CD4-positive, alpha-beta T cell treated with Interferon gamma for 1 hour (primary cell): Measurements from ENCODE around the gene NACC1.

Experiments used
- DNase-seq: peaks from one replicate; pipeline ENCODE4 v3.0.0-alpha.2; 2020

The NACC1 gene

GRCh38 chr19:13121551-13122274 lies 3.6 kb downstream of the NACC1 start:
- DNase-seq: peak; percentile 19

- DNase-seq: peak; percentile 28
Measured at GRCh38 chr19:13122275-13122878, 4.3 kb downstream of the NACC1 start.

GRCh38 chr19:13122980-13123957 lies 5.2 kb downstream of the NACC1 start:
- DNase-seq: no peak

GRCh38 chr19:13127051-13127450 lies 9.0 kb downstream of the NACC1 start:
- no peak for DNase-seq

GRCh38 chr19:13127811-13128575 lies 9.9 kb downstream of the NACC1 start:
- DNase-seq: no peak

GRCh38 chr19:13128583-13128982 lies 10.5 kb downstream of the NACC1 start:
- no peak for DNase-seq

- DNase-seq: no peak
Measured at GRCh38 chr19:13129384-13129783, 11.3 kb downstream of the NACC1 start.

- DNase-seq: no peak
Measured at GRCh38 chr19:13130886-13131490, 12.9 kb downstream of the NACC1 start.

GRCh38 chr19:13132471-13133180 lies 14.6 kb downstream of the NACC1 start:
- peak; percentile 13 for DNase-seq

- no peak for DNase-seq
Measured at GRCh38 chr19:13133241-13133870, 15.3 kb downstream of the NACC1 start.

- no peak for DNase-seq
Measured at GRCh38 chr19:13134626-13135025, 16.6 kb downstream of the NACC1 start.

GRCh38 chr19:13135068-13136062 lies 17.3 kb downstream of the NACC1 start:
- DNase-seq: no peak

GRCh38 chr19:13137290-13137794 lies 19.3 kb downstream of the NACC1 start:
- DNase-seq: no peak

GRCh38 chr19:13138171-13138915 lies 20.3 kb downstream of the NACC1 start:
- DNase-seq: no peak

GRCh38 chr19:13138916-13139198 lies 20.8 kb downstream of the NACC1 start:
- no peak for DNase-seq

- DNase-seq: no peak
Measured at GRCh38 chr19:13139633-13140311, 21.7 kb downstream of the NACC1 start.

GRCh38 chr19:13146763-13147563 lies 28.9 kb downstream of the NACC1 start:
- DNase-seq: peak; percentile 43
